NCI-H1092 treated with DMSO at 0.1 percent for 48 hours (cell line): ENCODE data around the gene UNC45B.
"Not testable (repeated sequence)": the region's sequence is repeated elsewhere in the genome, so short reads cannot be mapped to it uniquely, and the experiment has no call there.

Source experiments
- DNase-seq: peaks from one replicate; lab custom pipeline; 2025; lab: John Stamatoyannopoulos, UW

The UNC45B gene

GRCh38 chr17:35172321-35172720, 24.7 kb downstream of the UNC45B start:
- DNase-seq = not testable (repeated sequence)

- DNase-seq = no peak
Observed at GRCh38 chr17:35174835-35175334, 27.3 kb downstream of the UNC45B start.

- DNase-seq = no peak
Observed at GRCh38 chr17:35175638-35176415, 28.2 kb downstream of the UNC45B start.

GRCh38 chr17:35176897-35177296, 29.3 kb downstream of the UNC45B start:
- DNase-seq = no peak

GRCh38 chr17:35179379-35179778, 31.8 kb downstream of the UNC45B start:
- DNase-seq = not testable (repeated sequence)

GRCh38 chr17:35183332-35183731, 35.7 kb downstream of the UNC45B start:
- DNase-seq = no peak

- DNase-seq = no peak
Observed at GRCh38 chr17:35184274-35184673, 36.7 kb downstream of the UNC45B start.

- no peak for DNase-seq
Observed at GRCh38 chr17:35185849-35186248, 38.2 kb downstream of the UNC45B start.

- no peak for DNase-seq
Observed at GRCh38 chr17:35187481-35187880, 39.9 kb downstream of the UNC45B start.

- DNase-seq = no peak
Observed at GRCh38 chr17:35188111-35188510, 40.5 kb downstream of the UNC45B start.

- no peak for DNase-seq
Observed at GRCh38 chr17:35189291-35189690, 41.7 kb downstream of the UNC45B start.

GRCh38 chr17:35191001-35191695, 43.5 kb downstream of the UNC45B start:
- DNase-seq = no peak

GRCh38 chr17:35192708-35193107, 45.1 kb downstream of the UNC45B start:
- DNase-seq = no peak

GRCh38 chr17:35194001-35194400, 46.4 kb downstream of the UNC45B start, which contains the start of gene SLC35G3:
Gene SLC35G3, minus strand, starts transcription at chr17:35194393. Its CDS starts 86 bp downstream, at chr17:35194307.
- not testable (repeated sequence) for DNase-seq

- DNase-seq = not testable (repeated sequence)
Observed at GRCh38 chr17:35195062-35195461, 47.4 kb downstream of the UNC45B start.

GRCh38 chr17:35202582-35202981, 55.0 kb downstream of the UNC45B start:
- not testable (repeated sequence) for DNase-seq

- DNase-seq = no peak
Observed at GRCh38 chr17:35210741-35211140, 63.1 kb downstream of the UNC45B start.

GRCh38 chr17:35212668-35213067, 65.1 kb downstream of the UNC45B start:
- DNase-seq = no peak

GRCh38 chr17:35213412-35213940, 65.9 kb downstream of the UNC45B start:
- DNase-seq = no peak

GRCh38 chr17:35214192-35214591, 66.6 kb downstream of the UNC45B start:
- no peak for DNase-seq

GRCh38 chr17:35214631-35215273, 67.1 kb downstream of the UNC45B start:
- no peak for DNase-seq

- DNase-seq = no peak
Observed at GRCh38 chr17:35217107-35217506, 69.5 kb downstream of the UNC45B start.
